ENCODE data around the gene ACSS1.

ACSS1 gene
- 57.4 to 84.8 reads per million in 2 donors for total RNA-seq

- DNase-seq, result peak; percentile 62
Observed at GRCh38 chr20:25058051-25058846, at the start of gene ACSS1. Gene ACSS1 (minus strand): TSS chr20:25058139. CDS start chr20:25058102, 37 bp downstream.

- DNase-seq, result no peak
Observed at GRCh38 chr20:25103526-25103925, 45.6 kb upstream of the ACSS1 start.

- no peak for DNase-seq
Observed at GRCh38 chr20:25100914-25101313, 43.0 kb upstream of the ACSS1 start.

DNA sequence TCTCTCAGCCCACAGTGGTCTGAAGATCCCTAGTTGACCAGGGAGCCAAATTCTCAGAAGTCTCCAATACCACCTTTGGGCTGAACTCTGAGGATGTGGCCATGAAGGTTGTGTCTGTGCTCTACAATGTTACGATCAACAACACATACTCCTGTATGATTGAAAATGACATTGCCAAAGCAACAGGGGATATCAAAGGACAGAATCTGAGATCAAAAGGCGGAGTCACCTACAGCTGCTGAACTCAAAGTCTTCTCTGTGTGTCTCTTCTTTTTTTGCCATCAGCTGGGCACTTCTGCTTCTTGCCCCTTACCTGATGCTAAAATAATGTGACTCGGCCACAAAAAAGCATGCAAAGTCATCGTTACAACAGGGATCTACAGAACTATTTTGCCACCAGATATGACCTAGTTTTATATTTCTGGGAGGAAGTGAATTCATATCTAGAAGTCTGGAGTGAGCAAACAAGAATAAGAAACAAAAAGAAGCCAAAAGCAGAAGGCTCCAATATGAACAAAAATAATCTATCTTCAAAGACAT, 41.7 kb upstream of the ACSS1 start:
- no peak for DNase-seq

- DNase-seq, result no peak
Observed at GRCh38 chr20:25097498-25097897, 39.6 kb upstream of the ACSS1 start.

DNA sequence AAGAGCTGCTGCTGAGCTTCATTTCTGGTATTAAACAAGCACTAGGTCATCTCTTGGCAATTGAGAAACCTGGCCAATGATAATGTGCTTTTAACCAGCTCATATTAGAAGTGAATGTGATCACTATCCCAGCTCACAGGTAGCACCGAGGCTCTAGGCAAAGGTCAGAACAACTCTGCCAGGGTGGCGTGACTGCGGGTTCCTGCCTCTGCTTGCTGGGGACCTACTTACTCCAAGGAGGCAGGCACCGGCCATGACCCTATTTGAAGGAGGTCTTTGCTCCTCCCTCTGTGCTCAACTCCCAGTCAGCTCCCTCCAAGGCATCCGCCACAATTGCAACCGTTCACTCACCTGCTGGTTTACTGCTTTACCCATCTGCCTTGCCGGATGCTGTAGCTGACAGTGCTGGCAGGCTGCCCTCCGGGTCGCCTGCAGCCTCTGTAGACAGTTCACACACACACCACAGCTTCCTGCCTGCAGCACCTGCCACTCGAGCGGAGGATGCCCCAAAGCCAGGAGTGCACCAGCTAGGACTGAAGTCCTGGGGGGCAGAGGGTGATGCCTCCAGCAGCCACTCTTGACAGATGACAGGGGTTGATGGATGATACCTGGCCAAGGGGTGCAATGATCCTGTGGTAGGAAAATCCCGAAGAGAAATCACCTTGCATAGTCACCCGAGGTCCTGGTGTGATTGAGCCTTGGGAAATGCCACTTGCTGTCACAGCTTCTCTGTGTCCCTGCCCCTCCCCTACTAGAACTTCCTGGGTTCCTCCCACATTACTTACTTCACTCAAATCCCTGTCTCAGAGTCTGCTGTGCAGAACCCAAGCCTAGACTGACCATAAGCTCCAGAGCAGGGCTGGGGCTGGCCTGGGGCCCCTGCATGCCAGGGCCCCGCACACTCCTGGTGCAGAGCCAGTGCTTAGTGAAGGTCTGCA, 32.8 kb upstream of the ACSS1 start:
- DNase-seq, result peak; percentile 62

- no peak for DNase-seq
Observed at GRCh38 chr20:25089662-25090061, 31.7 kb upstream of the ACSS1 start.

DNA sequence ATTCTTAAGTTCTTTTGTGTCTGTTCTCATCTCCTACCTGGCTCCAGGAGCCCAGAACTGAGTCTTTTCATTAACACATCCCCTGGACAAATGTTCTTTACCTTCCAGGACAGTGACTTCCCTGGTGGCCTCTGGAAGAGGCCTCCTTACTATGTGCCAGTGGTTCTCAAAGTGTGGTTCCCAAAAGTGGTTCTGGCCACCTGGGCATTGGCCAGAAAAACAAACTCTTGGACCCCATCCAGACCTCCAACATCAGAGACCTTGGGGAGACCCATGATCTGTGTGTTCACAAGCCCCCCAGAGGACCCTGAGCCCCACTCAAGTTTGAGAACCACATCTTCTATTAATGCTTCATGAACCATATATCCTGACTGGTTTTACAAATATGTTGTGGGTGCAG, 31.2 kb upstream of the ACSS1 start:
- no peak for DNase-seq

DNA sequence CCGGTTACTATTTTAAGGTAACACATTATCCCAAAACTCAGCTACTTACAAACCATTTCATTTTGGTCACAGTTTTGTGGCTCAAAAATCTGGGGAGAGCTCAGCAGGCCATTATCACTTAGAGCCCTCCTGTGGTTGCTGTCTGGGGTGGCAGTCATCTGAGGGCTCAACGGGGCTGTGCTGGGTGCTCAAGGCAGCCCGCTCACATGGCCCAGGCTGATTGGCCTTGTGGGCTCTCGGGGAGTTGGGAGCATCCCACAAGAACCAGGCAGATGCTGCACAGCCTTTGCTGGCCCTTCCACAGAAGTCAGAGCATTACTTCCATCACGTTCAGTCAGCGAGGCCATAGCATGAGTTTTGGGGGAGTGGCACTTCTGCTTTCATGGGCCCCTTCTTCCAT, 30.3 kb upstream of the ACSS1 start:
- DNase-seq, result no peak

DNA sequence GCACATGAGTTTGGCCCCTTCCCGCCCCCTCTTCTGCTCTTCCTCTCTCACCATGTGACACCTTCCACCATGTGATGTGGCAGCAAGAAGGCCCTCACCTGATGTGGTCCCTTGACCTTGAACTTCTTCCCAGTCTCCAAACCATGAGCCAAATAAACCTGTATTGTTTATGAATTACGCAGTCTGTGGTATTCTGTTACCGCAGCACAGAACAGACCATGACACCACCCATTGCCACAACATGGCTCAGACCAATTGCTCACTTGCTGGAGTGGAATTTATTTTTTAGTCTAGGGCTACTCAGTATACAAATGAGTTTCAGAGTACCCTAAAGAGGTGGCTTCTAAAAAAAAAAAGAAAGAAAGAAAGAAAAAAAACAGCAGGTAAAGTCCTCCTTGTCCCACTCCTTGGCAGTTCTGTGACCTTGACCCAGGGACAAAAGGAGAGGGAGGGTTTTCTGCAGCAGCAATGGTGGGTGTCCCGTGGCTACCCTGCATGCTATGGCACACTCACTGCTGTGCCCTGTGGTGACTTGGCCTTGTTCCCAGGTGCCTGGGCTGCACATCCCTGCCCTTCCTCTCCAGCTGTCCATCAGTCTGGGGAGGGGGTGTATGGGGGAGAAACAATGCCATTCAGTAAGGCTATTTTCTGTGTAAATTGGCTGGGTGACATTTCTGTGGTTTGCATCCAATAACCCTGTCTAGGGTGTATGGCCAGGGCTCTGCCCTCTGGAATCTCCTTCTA, 29.4 kb upstream of the ACSS1 start:
- no peak for DNase-seq

GRCh38 chr20:25085756-25086495, 28.0 kb upstream of the ACSS1 start:
- DNase-seq, result no peak

- DNase-seq, result no peak
Observed at GRCh38 chr20:25084626-25085187, 26.8 kb upstream of the ACSS1 start.

DNA sequence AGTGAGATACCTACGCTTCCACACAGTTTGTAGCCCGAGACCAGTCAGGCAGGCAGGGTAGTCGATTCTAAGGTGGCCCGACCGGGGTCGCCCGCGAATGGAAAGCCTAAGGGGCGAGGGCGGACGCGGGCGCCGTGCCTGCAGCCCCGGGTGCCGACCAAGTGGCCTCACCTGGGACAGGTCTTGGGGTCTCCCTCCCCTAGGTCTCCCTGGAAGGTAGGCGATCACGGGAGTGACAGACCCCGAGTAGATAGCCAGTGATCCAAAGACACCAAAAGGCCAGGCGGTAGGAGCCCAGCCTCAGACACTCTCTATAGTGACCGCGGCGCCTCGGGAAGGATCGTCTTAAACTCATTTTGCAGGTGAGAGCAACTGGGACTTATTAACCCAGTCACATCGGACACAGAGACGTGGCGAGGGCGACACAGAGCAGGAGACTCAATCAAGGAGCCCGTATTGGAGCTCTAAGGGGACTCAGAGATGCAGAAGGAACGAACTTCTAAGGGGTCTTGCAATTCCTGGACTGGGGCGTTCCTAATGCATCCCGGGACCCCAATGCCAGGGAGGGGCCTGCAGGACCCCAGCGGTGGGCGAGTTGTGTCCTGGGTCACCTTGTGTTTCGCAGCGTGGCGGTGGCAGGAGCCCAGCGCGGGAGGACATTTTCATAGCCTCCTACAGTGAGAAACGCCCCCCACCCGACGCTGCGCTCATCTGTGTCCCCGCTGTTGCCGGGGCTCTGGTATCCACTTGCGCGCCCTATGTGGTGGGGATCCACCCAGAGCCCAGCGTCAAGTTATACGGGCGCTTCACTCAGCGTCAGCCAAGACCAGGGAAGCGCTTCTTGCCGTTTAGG, 26.1 kb upstream of the ACSS1 start:
- no peak for DNase-seq

- no peak for DNase-seq
Observed at GRCh38 chr20:25083141-25083772, 25.3 kb upstream of the ACSS1 start.

DNA sequence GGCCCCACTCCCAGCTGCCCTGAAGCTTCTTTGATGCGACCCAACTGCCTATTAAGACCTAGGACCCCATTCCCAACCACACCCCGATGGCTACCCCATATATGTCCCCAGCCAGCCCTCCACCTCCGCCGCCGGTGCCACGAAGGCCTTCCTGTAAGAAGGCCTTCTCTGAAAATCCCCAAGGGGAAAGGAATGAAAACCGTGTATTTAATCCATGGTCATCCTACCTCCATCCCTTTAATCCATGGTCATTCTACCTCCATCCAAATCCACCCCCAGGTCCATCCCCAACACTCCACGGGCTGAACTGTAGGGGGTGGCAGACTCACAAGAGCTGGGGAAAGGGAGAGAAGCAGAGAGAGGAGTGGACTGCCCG, 24.5 kb upstream of the ACSS1 start:
- no peak for DNase-seq

DNA sequence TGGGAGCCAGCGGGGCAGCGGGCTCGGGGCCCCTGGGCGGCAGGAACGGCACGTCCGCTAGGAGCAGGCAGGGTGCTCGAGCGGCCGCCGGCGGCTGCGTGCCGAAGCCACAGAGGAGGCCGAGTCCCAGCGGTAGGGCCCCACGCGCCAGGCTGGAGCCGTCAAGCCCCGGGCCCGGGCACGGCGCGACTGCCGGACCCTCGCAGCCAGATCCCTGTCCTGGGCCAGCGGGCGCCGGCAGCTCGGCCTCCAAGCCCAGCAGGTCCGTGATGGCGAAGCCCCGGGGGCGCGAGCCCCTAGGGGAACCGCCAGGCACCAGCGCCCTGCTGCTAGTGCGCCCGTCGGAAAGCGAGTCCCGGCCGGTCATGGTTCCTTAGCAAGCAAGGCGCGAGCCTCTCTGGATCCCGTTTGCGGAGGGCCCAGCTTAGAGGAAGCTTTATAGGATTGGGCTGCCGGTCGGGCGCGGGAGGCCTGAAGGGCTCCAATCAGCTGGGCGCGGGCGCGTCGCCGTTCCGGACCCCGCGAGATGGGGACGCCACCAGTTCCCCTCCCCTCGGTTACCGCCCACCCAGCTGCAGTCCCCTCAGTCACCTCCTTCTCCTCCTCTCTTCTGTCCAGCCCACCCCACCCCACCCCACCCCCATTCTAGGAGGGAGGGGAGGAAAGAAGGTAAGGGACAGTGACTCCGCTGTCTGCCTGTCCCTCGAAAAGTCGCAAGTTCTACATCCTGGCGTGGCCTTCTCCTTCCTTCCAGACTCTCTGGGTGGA, 24.0 kb upstream of the ACSS1 start, which contains the start of gene VSX1:
Gene VSX1, minus strand, starts transcription at position 412 of the 768 bp plus-strand sequence. Its CDS starts 45 bp downstream, at position 367.
- no peak for DNase-seq

- DNase-seq, result peak; percentile 29
Observed at GRCh38 chr20:25081065-25081729, 23.3 kb upstream of the ACSS1 start.

- no peak for DNase-seq
Observed at GRCh38 chr20:25079171-25079570, 21.2 kb upstream of the ACSS1 start.

GRCh38 chr20:25078662-25079061, 20.7 kb upstream of the ACSS1 start:
- DNase-seq, result no peak

Measured in T-helper 9 cell (primary cell).